GM23248 (cell line): ENCODE results near the gene ARAP1.

Source experiments
- EZH2 ChIP-seq: fragments of 200-600 bp; sonication (generic); IDR thresholded peaks from 2 replicates; pipeline ENCODE4 v1.6.1; 2018; ENCODE audit warnings: antibody characterized with exemption, mild to moderate bottlenecking; ENCODE audit not compliant: insufficient read depth, poor library complexity, severe bottlenecking
- EZH2phosphoT487 ChIP-seq: fragments of 200-600 bp; sonication (generic); IDR thresholded peaks from 2 replicates; pipeline ENCODE4 v1.6.1; 2018; ENCODE audit warnings: antibody characterized with exemption, moderate library complexity, mild to moderate bottlenecking, low read depth; ENCODE audit not compliant: insufficient read depth

DNA sequence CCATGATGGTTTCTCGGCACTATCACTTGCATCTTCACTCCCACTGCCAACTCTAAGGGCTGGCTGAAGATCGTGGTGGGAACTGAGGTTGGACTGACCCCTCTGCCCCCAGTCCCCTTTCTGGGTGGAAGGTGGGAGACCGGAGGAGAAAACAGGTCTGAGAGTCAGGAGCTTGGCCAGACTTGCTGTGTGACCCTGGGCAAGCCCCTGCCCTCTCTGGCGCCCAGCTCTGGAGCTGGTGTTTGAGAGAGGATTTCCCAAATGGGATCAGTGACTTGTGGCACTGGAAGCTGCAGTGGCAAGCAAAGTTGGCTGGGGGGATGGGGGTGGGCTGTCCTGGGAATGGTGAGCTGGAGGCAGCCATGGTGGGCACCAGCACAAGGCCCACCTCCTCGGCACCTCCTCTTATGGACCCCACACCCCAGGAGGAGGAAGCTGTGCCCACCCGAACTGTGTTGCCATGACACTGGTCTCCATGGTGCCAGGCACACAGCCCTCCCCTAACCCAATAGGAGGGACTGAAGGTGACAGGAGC lies 71.5 kb downstream of the ARAP1 start:
- TF ChIP-seq EZH2 (no peak), EZH2phosphoT487 (no peak)
